ENCODE data around the gene GRK5.

DNA sequence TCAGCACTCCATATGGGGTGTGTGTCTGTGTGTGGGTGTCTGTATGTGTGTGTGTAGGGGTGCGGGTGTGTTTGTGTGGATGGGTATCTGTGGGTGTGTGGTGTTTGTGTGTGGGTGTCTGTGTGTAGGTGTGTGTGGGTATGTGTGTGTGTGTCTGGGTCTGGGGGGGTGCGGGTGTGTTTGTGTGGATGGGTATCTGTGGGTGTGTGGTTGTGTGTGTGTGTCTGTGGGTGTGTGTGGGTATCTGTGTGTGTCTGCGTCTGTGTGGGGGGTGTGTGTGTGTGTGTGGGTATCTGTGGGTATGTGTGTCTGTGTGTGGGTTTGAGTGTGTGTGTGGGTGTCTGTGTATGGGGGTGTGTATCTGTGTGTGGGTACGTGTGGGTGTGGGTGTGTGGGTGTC lies 186.5 kb downstream of the GRK5 start:
- TF ChIP-seq ZNF384 (IDR thresholded peaks at IDR 0.05) (no peak), BHLHE40 (IDR thresholded peaks at IDR 0.05; ENCODE audit: borderline replicate concordance) (no peak), FOXK2 (IDR thresholded peaks at IDR 0.05) (no peak), LEF1 (IDR thresholded peaks at IDR 0.05; ENCODE audit: borderline replicate concordance) (no peak), FOXA1 (IDR thresholded peaks at IDR 0.05) (no peak), SP1 (IDR thresholded peaks at IDR 0.05) (no peak), CTBP1 (IDR thresholded peaks at IDR 0.05; ENCODE audit: borderline replicate concordance) (no peak), L3MBTL2 (conservative IDR thresholded peaks at IDR 0.05) (no peak), SUZ12 (IDR thresholded peaks at IDR 0.05) (no peak), FOXM1 (IDR thresholded peaks at IDR 0.05; ENCODE audit: borderline replicate concordance) (no peak), ELF4 (IDR thresholded peaks at IDR 0.05) (no peak), NFRKB (IDR thresholded peaks at IDR 0.05) (no peak), HDGF (IDR thresholded peaks at IDR 0.05; ENCODE audit: borderline replicate concordance) (no peak)
- TF ChIP-seq, protein P1, sequence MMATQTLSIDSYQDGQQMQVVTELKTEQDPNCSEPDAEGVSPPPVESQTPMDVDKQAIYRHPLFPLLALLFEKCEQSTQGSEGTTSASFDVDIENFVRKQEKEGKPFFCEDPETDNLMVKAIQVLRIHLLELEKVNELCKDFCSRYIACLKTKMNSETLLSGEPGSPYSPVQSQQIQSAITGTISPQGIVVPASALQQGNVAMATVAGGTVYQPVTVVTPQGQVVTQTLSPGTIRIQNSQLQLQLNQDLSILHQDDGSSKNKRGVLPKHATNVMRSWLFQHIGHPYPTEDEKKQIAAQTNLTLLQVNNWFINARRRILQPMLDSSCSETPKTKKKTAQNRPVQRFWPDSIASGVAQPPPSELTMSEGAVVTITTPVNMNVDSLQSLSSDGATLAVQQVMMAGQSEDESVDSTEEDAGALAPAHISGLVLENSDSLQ (IDR thresholded peaks at IDR 0.05): no peak

Measured in HEK293T (cell line).